Measurements from ENCODE around the gene NR2F6. TPM values are rescaled to one million over a fixed set of nuclear protein-coding genes. Genes with fewer than 3 reads are reported as not detected.

NR2F6 gene
- total RNA-seq, 1 donor from 2014 or later = 89.4 TPM

DNA sequence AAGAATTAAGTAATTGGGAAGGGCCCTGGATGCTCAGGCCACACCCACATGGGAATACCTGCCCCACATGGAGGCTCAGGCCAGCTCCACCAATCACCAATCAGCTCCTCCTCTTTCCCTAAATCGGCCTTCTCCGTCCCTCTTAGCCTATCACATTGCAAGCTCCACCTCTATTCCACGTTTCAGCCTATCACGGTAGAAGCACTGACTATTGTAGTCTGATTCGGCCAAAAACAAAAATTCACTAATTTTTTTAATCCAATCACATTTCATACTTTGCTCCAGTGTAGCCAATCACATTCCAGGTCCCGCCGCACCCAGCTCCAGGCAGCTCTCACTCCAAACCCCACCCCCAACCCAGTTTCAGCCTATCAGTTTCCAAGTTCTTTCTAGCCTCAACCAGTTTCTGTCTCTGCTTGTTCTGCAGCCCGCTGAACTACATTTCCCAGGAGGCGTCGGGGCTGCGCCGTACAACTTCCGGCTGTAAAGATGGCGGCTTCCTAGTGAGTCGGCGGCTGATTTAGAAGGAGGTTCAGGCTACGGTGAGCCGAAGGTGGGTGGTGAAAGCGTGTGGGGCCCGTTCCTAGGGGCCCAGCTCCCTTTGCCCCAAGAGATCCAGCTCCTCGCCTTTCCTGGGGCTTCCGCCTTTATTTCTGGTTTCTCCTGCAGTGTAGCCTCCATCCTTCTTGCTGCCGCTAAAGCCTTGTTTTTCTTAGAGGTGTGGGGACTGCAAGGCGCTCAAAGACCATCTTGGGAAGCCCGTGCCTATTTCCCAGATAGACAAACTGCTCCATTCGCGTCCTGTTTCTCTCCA is 21.5 kb upstream of the NR2F6 start, which contains the start of gene BABAM1:
TSS of gene BABAM1 (plus strand) at position 469 of the 814 bp plus-strand sequence. CDS start 1,364 bp downstream, outside the sequence.
- TF ChIP-seq, protein P1, sequence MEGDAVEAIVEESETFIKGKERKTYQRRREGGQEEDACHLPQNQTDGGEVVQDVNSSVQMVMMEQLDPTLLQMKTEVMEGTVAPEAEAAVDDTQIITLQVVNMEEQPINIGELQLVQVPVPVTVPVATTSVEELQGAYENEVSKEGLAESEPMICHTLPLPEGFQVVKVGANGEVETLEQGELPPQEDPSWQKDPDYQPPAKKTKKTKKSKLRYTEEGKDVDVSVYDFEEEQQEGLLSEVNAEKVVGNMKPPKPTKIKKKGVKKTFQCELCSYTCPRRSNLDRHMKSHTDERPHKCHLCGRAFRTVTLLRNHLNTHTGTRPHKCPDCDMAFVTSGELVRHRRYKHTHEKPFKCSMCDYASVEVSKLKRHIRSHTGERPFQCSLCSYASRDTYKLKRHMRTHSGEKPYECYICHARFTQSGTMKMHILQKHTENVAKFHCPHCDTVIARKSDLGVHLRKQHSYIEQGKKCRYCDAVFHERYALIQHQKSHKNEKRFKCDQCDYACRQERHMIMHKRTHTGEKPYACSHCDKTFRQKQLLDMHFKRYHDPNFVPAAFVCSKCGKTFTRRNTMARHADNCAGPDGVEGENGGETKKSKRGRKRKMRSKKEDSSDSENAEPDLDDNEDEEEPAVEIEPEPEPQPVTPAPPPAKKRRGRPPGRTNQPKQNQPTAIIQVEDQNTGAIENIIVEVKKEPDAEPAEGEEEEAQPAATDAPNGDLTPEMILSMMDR (IDR thresholded peaks at IDR 0.05; ENCODE audit: insufficient read depth, low read length, poor library complexity, severe bottlenecking) = no peak
- peak within 1 kb of the TSS; percentile 59 for H3K4me3 ChIP-seq (ENCODE audit: low read depth, low read length)
- no peaks in the 10 kb centered on the region for H3K27me3 ChIP-seq (ENCODE audit: control insufficient read depth, insufficient read depth, low read length)
- DNase-seq (ENCODE audit: low read depth) = peak; percentile 97
- peaks cover 4% of the 10 kb centered on the region for H3K36me3 ChIP-seq (ENCODE audit: control insufficient read depth, insufficient read depth, low read length)

DNA sequence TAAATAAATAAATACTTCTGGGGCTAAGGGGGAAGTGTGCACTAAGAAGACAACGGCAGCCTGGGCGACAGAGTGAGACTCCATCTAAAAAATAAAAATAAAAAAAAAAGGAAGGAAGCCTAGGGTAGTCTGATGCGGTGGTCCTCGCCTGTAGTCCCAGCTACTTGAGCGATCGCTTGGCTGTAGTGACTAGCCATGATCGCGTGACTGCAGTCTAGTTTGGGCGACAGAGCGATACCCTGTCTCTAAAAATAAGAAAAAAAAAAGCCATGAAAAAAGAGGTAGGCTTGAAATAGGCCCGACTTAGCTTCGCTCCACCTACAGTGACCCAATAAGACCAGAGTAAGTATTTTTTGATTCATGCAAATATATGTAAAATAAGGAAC is 20.9 kb upstream of the NR2F6 start:
- Histone ChIP-seq H3K27me3 (ENCODE audit: control insufficient read depth, insufficient read depth, low read length) (no peaks in the 10 kb centered on the region), H3K4me3 (ENCODE audit: low read depth, low read length) (no peak overlapping the region), H3K36me3 (ENCODE audit: control insufficient read depth, insufficient read depth, low read length) (peaks cover 4% of the 10 kb centered on the region)
- no peak for DNase-seq (ENCODE audit: low read depth)
- TF ChIP-seq, protein P1 (IDR thresholded peaks at IDR 0.05; ENCODE audit: insufficient read depth, low read length, poor library complexity, severe bottlenecking) = no peak

DNA sequence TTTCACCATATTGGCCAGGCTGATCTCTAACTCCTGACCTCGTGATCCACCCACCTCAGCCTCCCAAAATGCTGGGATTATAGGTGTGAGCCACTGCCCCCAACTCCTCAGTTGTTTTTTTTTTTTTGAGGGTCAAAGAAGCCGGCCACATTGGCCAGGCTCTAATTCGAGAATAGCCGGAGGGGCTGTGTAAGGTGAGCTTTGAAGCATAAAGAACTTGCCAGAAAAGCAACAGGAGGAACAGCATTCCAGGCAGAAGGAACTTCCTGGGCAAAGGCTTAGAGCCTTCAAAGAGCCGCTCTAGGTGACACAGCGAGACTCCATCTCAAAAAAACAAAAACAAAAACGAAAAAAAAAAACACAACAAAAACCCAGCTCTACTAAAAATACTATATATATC is 20.3 kb upstream of the NR2F6 start:
- H3K4me3 ChIP-seq (ENCODE audit: low read depth, low read length) = no peak overlapping the region
- no peak for DNase-seq (ENCODE audit: low read depth)
- peaks cover 2% of the 10 kb centered on the region for H3K36me3 ChIP-seq (ENCODE audit: control insufficient read depth, insufficient read depth, low read length)
- no peaks in the 10 kb centered on the region for H3K27me3 ChIP-seq (ENCODE audit: control insufficient read depth, insufficient read depth, low read length)
- TF ChIP-seq, protein P1 (IDR thresholded peaks at IDR 0.05; ENCODE audit: insufficient read depth, low read length, poor library complexity, severe bottlenecking) = no peak

DNA sequence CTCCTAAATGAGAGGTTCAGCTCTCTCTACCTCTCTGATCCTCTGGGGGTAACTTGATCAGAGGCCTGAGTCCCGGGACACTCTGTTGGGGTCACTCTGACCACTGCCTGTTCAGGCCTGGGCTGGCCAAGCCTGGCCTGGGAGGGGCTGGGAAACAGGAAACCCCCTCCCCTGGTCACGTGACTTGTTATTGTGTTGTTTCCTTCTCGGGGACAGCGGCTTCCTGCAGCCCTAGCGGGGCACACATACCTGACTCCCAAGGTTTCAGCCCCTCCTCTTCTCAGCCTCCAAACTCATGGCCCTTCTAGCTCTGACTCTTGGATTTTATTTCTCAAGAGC is 18.9 kb upstream of the NR2F6 start, which contains the start of gene USHBP1:
TSS of gene USHBP1 (minus strand) at position 105 of the 339 bp plus-strand sequence. CDS start 446 bp downstream, outside the sequence.
- Histone ChIP-seq H3K36me3 (ENCODE audit: control insufficient read depth, insufficient read depth, low read length) (peaks cover 2% of the 10 kb centered on the region), H3K4me3 (ENCODE audit: low read depth, low read length) (no peak within 1 kb of the TSS), H3K27me3 (ENCODE audit: control insufficient read depth, insufficient read depth, low read length) (no peaks in the 10 kb centered on the region)
- TF ChIP-seq, protein P1 (IDR thresholded peaks at IDR 0.05; ENCODE audit: insufficient read depth, low read length, poor library complexity, severe bottlenecking) = no peak
- no peak for DNase-seq (ENCODE audit: low read depth)

DNA sequence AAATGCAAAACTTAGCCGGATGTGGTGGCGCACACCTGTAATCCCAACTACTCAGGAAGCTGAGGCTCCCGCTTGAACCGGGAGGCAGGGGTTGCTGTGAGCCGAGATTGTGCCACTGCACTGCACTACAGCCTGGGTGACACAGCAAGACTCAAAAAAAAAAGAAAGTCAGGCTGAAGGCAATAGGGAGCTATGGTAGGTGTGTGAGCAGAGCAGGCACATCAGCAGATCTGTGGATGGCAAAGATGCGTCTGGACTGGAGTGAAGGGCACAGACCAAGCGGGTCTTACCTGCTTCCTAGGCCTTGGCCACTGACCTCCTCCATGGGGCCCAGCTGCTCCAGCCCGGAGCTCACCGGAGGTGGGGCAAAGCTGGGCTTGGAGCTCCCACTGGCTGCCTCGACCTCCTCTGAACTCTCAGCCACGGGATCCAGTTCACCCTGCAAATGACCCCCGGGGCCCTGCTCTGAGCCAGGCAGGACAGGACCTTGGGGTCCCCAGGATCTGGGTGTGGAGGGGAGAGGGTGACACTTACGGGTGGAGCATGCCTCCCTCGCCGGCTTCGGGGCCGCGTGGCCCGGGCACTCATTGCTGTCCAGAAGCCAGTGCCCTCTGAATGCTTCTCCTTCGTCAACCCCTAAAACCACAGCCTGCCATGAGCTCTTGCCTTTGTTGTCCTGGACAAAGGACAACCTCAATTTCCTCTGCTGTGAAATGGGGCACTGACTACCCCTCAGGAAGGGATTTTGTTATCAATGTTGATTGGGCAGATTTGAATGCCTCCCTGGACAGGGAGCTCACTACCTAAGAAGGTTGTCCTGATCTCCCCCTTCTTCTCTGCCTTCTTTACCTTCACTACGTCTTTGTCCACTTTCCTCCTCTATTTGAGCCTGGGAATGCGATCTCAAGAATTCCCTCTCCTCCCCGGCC is 18.3 kb upstream of the NR2F6 start:
- no peak overlapping the region for H3K4me3 ChIP-seq (ENCODE audit: low read depth, low read length)
- no peaks in the 10 kb centered on the region for H3K27me3 ChIP-seq (ENCODE audit: control insufficient read depth, insufficient read depth, low read length)
- H3K36me3 ChIP-seq (ENCODE audit: control insufficient read depth, insufficient read depth, low read length) = peaks cover 2% of the 10 kb centered on the region
- no peak for DNase-seq (ENCODE audit: low read depth)
- TF ChIP-seq, protein P1 (IDR thresholded peaks at IDR 0.05; ENCODE audit: insufficient read depth, low read length, poor library complexity, severe bottlenecking) = no peak

Measured in kidney epithelial cell (primary cell).